GM23248 (cell line): ENCODE measurements around the gene TRPM3.

Experiments used
- EZH2 ChIP-seq: fragments of 200-600 bp; sonication (generic); IDR thresholded peaks from 2 replicates; pipeline ENCODE4 v1.6.1; 2018; ENCODE audit warnings: antibody characterized with exemption, mild to moderate bottlenecking; ENCODE audit not compliant: insufficient read depth, poor library complexity, severe bottlenecking
- EZH2phosphoT487 ChIP-seq: fragments of 200-600 bp; sonication (generic); IDR thresholded peaks from 2 replicates; pipeline ENCODE4 v1.6.1; 2018; ENCODE audit warnings: antibody characterized with exemption, moderate library complexity, mild to moderate bottlenecking, low read depth; ENCODE audit not compliant: insufficient read depth

GRCh38 chr9:70835323-70835722 lies 286.1 kb downstream of the TRPM3 start:
- TF ChIP-seq EZH2 (no peak), EZH2phosphoT487 (no peak)
